Gastroesophageal sphincter (tissue), 4 donors: ENCODE measurements around the gene CMTM7. TPM values are rescaled to one million over a fixed set of nuclear protein-coding genes. Genes with fewer than 3 reads are reported as not detected.

ENCODE experiments used
- ATAC-seq: fragments of 150-250 bp; one replicate; pipeline ENCODE4 v1.9.1; 2016; ENCODE audit warnings: mild to moderate bottlenecking, moderate library complexity
- H3K27ac ChIP-seq, 4 donors: fragments of 200-600 bp; sonication (generic) in 3 of 4; 1 replicate in 3 of 4; 2 replicates in 1 of 4; pipeline ENCODE4 v1.5.1; 2016 to 2019
- H3K27me3 ChIP-seq: fragments of 200-600 bp; sonication (generic); one replicate; pipeline ENCODE4 v1.5.1; 2019
- H3K36me3 ChIP-seq, 2 donors: fragments of 200-600 bp; sonication (generic); one replicate each; pipeline ENCODE4 v1.5.1; 2019; ENCODE audit warnings: control low read depth in 1 of 2
- H3K4me1 ChIP-seq, 3 donors: fragments of 200-600 bp; sonication (generic); 1 replicate in 2 of 3; 2 replicates in 1 of 3; pipeline ENCODE4 v1.5.1; 2016 to 2019; ENCODE audit warnings: control low read depth in 2 of 3
- H3K4me3 ChIP-seq, 2 donors: fragments of 200-600 bp; sonication (generic); one replicate each; pipeline ENCODE4 v1.5.1; 2019; ENCODE audit warnings: mild to moderate bottlenecking in 1 of 2, moderate library complexity in 1 of 2
- H3K9me3 ChIP-seq, 3 donors: fragments of 200-600 bp; sonication (generic); one replicate each; pipeline ENCODE4 v1.5.1; 2017 to 2019; ENCODE audit warnings: control low read depth in 2 of 3
- CTCF ChIP-seq, 4 experiments: fragments of 200-600 bp in 2 of 4; fragments of 450-650 bp in 2 of 4; sonication (generic) in 1 of 4; IDR thresholded peaks; one replicate each; pipeline ENCODE4 v1.5.1; 2017 to 2019; ENCODE audit warnings: antibody characterized with exemption in 4 of 4, mild to moderate bottlenecking in 2 of 4, moderate library complexity in 2 of 4
- EP300 ChIP-seq: sonication (generic); formaldehyde crosslinking; IDR thresholded peaks from one replicate; pipeline ENCODE4 v1.6.1; 2017; ENCODE audit warnings: antibody characterized with exemption, mild to moderate bottlenecking
- POLR2A ChIP-seq, 2 donors: fragments of 450-650 bp; IDR thresholded peaks; one replicate each; pipeline ENCODE4 v1.6.1; 2017; ENCODE audit warnings: antibody characterized with exemption in 2 of 2, mild to moderate bottlenecking in 2 of 2, moderate library complexity in 1 of 2
- POLR2AphosphoS5 ChIP-seq: sonication (generic); formaldehyde crosslinking; IDR thresholded peaks from one replicate; pipeline ENCODE4 v1.6.1; 2017; ENCODE audit warnings: antibody characterized with exemption
- WGBS, 2 donors: methylation state at CpG; one replicate each; pipeline ENCODE4 v1.1.5; 2018; ENCODE audit warnings: low coverage in 1 of 2; 5-methylcytosine and 5-hydroxymethylcytosine counted together
- total RNA-seq, 4 donors: library from RNA; depleted of rRNA; stranded (reverse); fragments of >200 nt; gene quantifications; one replicate each; pipeline ENCODE4 v1.1.0, GENCODE V29; 2016

The CMTM7 gene
- total RNA-seq, 4 donors from 2014 or later, result 2.9 to 7.0 (median 6.5) TPM

- Histone ChIP-seq H3K4me3 (no peak overlapping the region), H3K36me3 (peaks cover 0 to 6% of the 10 kb centered on the region in 2 donors), H3K9me3 (no peaks in the 10 kb centered on the region), H3K27ac (no peak overlapping the region), H3K27me3 (no peaks in the 10 kb centered on the region), H3K4me1 (peaks cover 0 to 28% (median 0%) of the 10 kb centered on the region in 3 donors)
- ATAC-seq, result no peak
- no peak for TF ChIP-seq POLR2A (IDR thresholded peaks at IDR 0.05)
- no peak for TF ChIP-seq POLR2AphosphoS5
- no peak for TF ChIP-seq EP300
- no peak for TF ChIP-seq CTCF (IDR thresholded peaks at IDR 0.05)
- WGBS, 2 donors, result 48 to 92% methylated on average over 2 to 3 of the region's 3 CpGs
These were observed 102.1 kb downstream of the CMTM7 start for GRCh38 chr3:32493437-32494414.

- no peak overlapping the region for H3K4me3 ChIP-seq
- ATAC-seq, result no peak
- no peak for TF ChIP-seq POLR2AphosphoS5
- H3K36me3 ChIP-seq, result peaks cover 0 to 6% of the 10 kb centered on the region in 2 donors
- H3K27me3 ChIP-seq, result no peaks in the 10 kb centered on the region
- peaks cover 0 to 34% (median 0%) of the 10 kb centered on the region in 3 donors for H3K4me1 ChIP-seq
- H3K27ac ChIP-seq, result no peak overlapping the region
- H3K9me3 ChIP-seq, result no peaks in the 10 kb centered on the region
These were observed 103.4 kb downstream of the CMTM7 start for GRCh38 chr3:32495085-32495484.

GRCh38 chr3:32495609-32496008 is 104.0 kb downstream of the CMTM7 start:
- Histone ChIP-seq H3K27me3 (no peaks in the 10 kb centered on the region), H3K27ac (no peak overlapping the region), H3K4me3 (no peak overlapping the region), H3K9me3 (no peaks in the 10 kb centered on the region), H3K36me3 (peaks cover 0 to 6% of the 10 kb centered on the region in 2 donors), H3K4me1 (peaks cover 0 to 39% (median 0%) of the 10 kb centered on the region in 3 donors)
- no peak for ATAC-seq
- WGBS, 2 donors, result 64% methylated on average over 1 of the region's 2 CpGs; no CpG with 5 or more reads in 1 of the 2 donors
- no peak for TF ChIP-seq POLR2A (IDR thresholded peaks at IDR 0.05)
- no peak for TF ChIP-seq EP300
- TF ChIP-seq CTCF (IDR thresholded peaks at IDR 0.05), result no peak
- TF ChIP-seq POLR2AphosphoS5, result no peak

GRCh38 chr3:32498252-32498651 is 106.6 kb downstream of the CMTM7 start:
- TF ChIP-seq EP300 (no peak), POLR2A (IDR thresholded peaks at IDR 0.05) (no peak), CTCF (IDR thresholded peaks at IDR 0.05) (no peak), POLR2AphosphoS5 (no peak)
- WGBS, 2 donors, result 79 to 90% methylated on average over 2 to 3 of the region's 3 CpGs
- Histone ChIP-seq H3K9me3 (no peaks in the 10 kb centered on the region), H3K4me3 (no peak overlapping the region), H3K27ac (no peak overlapping the region), H3K36me3 (no peaks in the 10 kb centered on the region), H3K27me3 (no peaks in the 10 kb centered on the region), H3K4me1 (peaks cover 0 to 49% (median 0%) of the 10 kb centered on the region in 3 donors)
- no peak for ATAC-seq

- WGBS, 2 donors, result 73 to 84% methylated on average over 3 of the region's 3 CpGs
- no peaks in the 10 kb centered on the region for H3K27me3 ChIP-seq
- H3K36me3 ChIP-seq, result no peaks in the 10 kb centered on the region
- peaks cover 0 to 43% (median 0%) of the 10 kb centered on the region in 3 donors for H3K4me1 ChIP-seq
- no peak overlapping the region for H3K4me3 ChIP-seq
- ATAC-seq, result no peak
- TF ChIP-seq EP300, result no peak
- TF ChIP-seq POLR2A (IDR thresholded peaks at IDR 0.05), result no peak
- no peak for TF ChIP-seq POLR2AphosphoS5
- TF ChIP-seq CTCF (IDR thresholded peaks at IDR 0.05), result no peak
- H3K9me3 ChIP-seq, result no peaks in the 10 kb centered on the region
- no peak overlapping the region for H3K27ac ChIP-seq
These were observed 107.3 kb downstream of the CMTM7 start for GRCh38 chr3:32498992-32499391.
